Upper lobe of right lung (tissue), 1 donor: Measurements from ENCODE around the gene NECAB2. TPM values are rescaled to one million over a fixed set of nuclear protein-coding genes. Genes with fewer than 3 reads are reported as not detected.

Experiments used
- ATAC-seq: fragments of 200-7000 bp; cut with Tn5 transposase; one replicate; pipeline ENCODE4 v1.9.1; 2020; ENCODE audit warnings: mild to moderate bottlenecking, moderate library complexity
- DNase-seq: peaks from one replicate; pipeline ENCODE4 v3.0.0-alpha.2; 2020
- H3K27ac ChIP-seq: fragments of 200-600 bp; one replicate; pipeline ENCODE4 v1.8.0; 2022
- H3K27me3 ChIP-seq: fragments of 200-600 bp; one replicate; pipeline ENCODE4 v1.8.0; 2022; ENCODE audit warnings: mild to moderate bottlenecking
- H3K36me3 ChIP-seq: fragments of 200-600 bp; one replicate; pipeline ENCODE4 v1.8.0; 2022
- H3K4me1 ChIP-seq: fragments of 200-600 bp; one replicate; pipeline ENCODE4 v1.8.0; 2022
- H3K4me3 ChIP-seq: fragments of 200-600 bp; one replicate; pipeline ENCODE4 v1.8.0; 2022; ENCODE audit warnings: mild to moderate bottlenecking
- H3K9me3 ChIP-seq: fragments of 200-600 bp; one replicate; pipeline ENCODE4 v1.8.0; 2022
- intact Hi-C: fragments of 100-400 bp; cut with DNase I; formaldehyde crosslinking; loops from one replicate; pipeline ENCODE4 v1.11.0; 2022
- total RNA-seq: library from RNA; stranded (reverse); fragmentation: NEBNext Ultra II Directional; extraction: Animal tissue kit (Norgen Biotek cat#: 25700); gene quantifications from one replicate; pipeline ENCODE4 v1.2.1, GENCODE V29; 2021
- TF ChIP-seq, protein P1 (sequence below): fragments of 200-600 bp; IDR thresholded peaks from one replicate; pipeline ENCODE4 v1.8.0; 2022; ENCODE audit warnings: antibody characterized with exemption
- donor health status: DM: no; HTN: yes; CAD: no; lungs with severe emphysema.

The NECAB2 gene
- total RNA-seq, 1 donor from 2014 or later, result not detected

DNA sequence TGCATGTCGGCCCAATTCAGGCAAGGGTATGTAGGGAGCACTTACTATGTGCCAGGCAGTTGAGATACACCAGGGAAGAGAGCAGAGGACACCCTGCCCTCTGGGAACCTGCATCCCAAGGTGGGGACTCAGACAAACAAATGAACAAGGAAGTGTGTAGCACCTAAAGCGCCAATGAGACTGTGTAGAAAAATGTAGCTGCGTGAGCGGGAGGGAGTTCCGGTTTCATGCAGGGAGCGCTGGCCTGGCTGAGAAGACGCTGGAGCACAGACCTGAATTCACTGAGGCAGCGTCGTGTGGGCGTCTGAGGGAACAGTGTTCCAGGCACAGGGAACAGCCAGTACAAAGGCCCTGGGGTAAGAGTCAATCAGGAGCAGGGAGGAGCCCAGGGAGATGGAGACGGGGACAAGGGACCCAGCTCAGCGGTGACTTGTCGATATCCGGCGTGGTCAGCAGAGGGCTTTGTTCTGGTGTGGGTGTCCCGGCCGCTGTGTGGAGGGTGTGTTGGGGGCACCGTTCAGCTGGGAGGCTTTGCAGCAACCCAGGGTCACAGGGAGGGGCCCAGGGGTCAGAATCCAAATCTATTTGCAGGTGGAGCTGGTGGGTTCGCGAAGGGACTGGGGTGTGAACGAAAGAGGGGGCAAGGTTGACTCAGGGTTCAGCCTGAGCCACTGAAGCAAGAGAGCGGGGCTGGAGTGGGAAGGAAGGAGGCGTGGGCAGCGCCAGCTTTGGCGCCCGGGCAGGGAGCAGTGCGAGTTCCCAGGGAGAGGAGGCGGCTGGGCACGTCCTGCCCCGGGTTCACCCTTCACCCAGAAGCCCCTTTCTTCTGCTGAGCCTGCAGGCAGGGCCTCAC lies 32.8 kb upstream of the NECAB2 start:
- Histone ChIP-seq H3K4me3 (no peak overlapping the region), H3K4me1 (no peaks in the 10 kb centered on the region), H3K9me3 (no peaks in the 10 kb centered on the region), H3K36me3 (no peaks in the 10 kb centered on the region), H3K27ac (no peak overlapping the region), H3K27me3 (no peaks in the 10 kb centered on the region)
- DNase-seq (no peak), ATAC-seq (no peak)
- intact Hi-C loops, result no loop called here
- TF ChIP-seq, protein P1, sequence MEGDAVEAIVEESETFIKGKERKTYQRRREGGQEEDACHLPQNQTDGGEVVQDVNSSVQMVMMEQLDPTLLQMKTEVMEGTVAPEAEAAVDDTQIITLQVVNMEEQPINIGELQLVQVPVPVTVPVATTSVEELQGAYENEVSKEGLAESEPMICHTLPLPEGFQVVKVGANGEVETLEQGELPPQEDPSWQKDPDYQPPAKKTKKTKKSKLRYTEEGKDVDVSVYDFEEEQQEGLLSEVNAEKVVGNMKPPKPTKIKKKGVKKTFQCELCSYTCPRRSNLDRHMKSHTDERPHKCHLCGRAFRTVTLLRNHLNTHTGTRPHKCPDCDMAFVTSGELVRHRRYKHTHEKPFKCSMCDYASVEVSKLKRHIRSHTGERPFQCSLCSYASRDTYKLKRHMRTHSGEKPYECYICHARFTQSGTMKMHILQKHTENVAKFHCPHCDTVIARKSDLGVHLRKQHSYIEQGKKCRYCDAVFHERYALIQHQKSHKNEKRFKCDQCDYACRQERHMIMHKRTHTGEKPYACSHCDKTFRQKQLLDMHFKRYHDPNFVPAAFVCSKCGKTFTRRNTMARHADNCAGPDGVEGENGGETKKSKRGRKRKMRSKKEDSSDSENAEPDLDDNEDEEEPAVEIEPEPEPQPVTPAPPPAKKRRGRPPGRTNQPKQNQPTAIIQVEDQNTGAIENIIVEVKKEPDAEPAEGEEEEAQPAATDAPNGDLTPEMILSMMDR, result no peak

DNA sequence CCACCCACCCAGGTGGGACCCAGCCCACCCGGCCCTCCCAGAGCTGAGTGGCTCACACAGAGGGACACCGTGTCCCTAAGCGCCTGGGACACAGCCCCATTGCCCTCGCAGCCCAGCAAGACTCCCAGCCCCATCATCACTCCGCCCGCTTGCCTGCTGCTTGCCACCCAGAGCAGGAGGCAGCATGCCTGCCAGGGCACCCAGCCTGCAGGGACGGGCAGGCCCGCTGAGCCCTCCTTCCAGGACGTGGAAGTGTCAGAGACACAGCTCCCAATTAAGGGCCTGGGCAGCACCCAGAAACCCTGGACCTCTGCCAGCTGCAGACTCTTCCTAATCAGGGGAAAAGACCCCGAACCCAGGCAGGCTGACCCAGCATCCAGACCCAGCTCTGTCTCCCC lies 32.2 kb upstream of the NECAB2 start:
- intact Hi-C loops, result no loop called here
- Histone ChIP-seq H3K36me3 (no peaks in the 10 kb centered on the region), H3K4me3 (no peak overlapping the region), H3K9me3 (no peaks in the 10 kb centered on the region), H3K27me3 (no peaks in the 10 kb centered on the region), H3K4me1 (no peaks in the 10 kb centered on the region), H3K27ac (no peak overlapping the region)
- TF ChIP-seq, protein P1, result no peak
- no peak for ATAC-seq
- no peak for DNase-seq

- ATAC-seq, result no peak
- no peaks in the 10 kb centered on the region for H3K4me1 ChIP-seq
- TF ChIP-seq, protein P1, result no peak
- no peak for DNase-seq
- H3K27me3 ChIP-seq, result no peaks in the 10 kb centered on the region
- no peak overlapping the region for H3K4me3 ChIP-seq
- intact Hi-C loops, result no loop called here
- H3K36me3 ChIP-seq, result no peaks in the 10 kb centered on the region
- H3K9me3 ChIP-seq, result no peaks in the 10 kb centered on the region
- H3K27ac ChIP-seq, result no peak overlapping the region
Observed at GRCh38 chr16:83936581-83937165, 31.4 kb upstream of the NECAB2 start.

GRCh38 chr16:83937267-83937666 lies 30.8 kb upstream of the NECAB2 start:
- no peak for DNase-seq
- no peak overlapping the region for H3K4me3 ChIP-seq
- intact Hi-C loops, result no loop called here
- ATAC-seq, result no peak
- H3K36me3 ChIP-seq, result no peaks in the 10 kb centered on the region
- H3K4me1 ChIP-seq, result no peaks in the 10 kb centered on the region
- no peaks in the 10 kb centered on the region for H3K9me3 ChIP-seq
- TF ChIP-seq, protein P1, result no peak
- no peaks in the 10 kb centered on the region for H3K27me3 ChIP-seq
- no peak overlapping the region for H3K27ac ChIP-seq

GRCh38 chr16:83937922-83938885 lies 29.8 kb upstream of the NECAB2 start:
- Histone ChIP-seq H3K4me3 (no peak overlapping the region), H3K27me3 (no peaks in the 10 kb centered on the region), H3K27ac (no peak overlapping the region), H3K4me1 (no peaks in the 10 kb centered on the region), H3K36me3 (no peaks in the 10 kb centered on the region), H3K9me3 (no peaks in the 10 kb centered on the region)
- no peak for DNase-seq
- intact Hi-C loops, result no loop called here
- ATAC-seq, result no peak
- TF ChIP-seq, protein P1, result no peak
